HepG2 (cell line): ENCODE results near the gene BCAS3. TPM values are rescaled to one million over a fixed set of nuclear protein-coding genes. Genes with fewer than 3 reads are reported as not detected.

Experiments used
- ATAC-seq: fragments of 200-7000 bp; cut with Tn5 transposase; 3 replicates; pipeline ENCODE4 v1.9.1; 2020; ENCODE audit warnings: mild to moderate bottlenecking, moderate library complexity
- BruUV-seq: library from RNA; stranded (reverse); fragments of 400-500 nt; replicated peaks from 2 replicates; lab custom pipeline; 2021; lab: Mats Ljungman, UMichigan
- CTCF ChIA-PET: fragments of 300-600 bp; formaldehyde crosslinking; extraction: SDS; loops from one replicate; lab custom pipeline; 2021; ENCODE audit warnings: low total read pairs, inconsistent platforms, low intra/inter-chr PET ratio; lab: Yijun Ruan, JAX
- POLR2A ChIA-PET: fragments of 350-600 bp; sonication (Branson Sonifier 250); formaldehyde crosslinking; loops from one replicate; lab custom pipeline; 2020; ENCODE audit warnings: antibody characterized with exemption, inconsistent platforms; lab: Yijun Ruan, JAX
- DNase-seq: peaks from one replicate; pipeline ENCODE4 v3.0.0-alpha.2; 2015; ENCODE audit warnings: low spot score
- FAIRE-seq: peaks from 3 replicates; lab custom pipeline; 2011; peaks lifted over from hg19 to GRCh38; lab: Jason Lieb, UNC
- H2AFZ ChIP-seq: one replicate; pipeline ENCODE4 v1.6.1; 2011; ENCODE audit warnings: low read length, inconsistent platforms
- H3K27ac ChIP-seq: fragments of 300-600 bp; 3 replicates; pipeline ENCODE4 v1.8.0; 2011; ENCODE audit warnings: mixed run types, mild to moderate bottlenecking, mixed read lengths, low read length, inconsistent platforms; ENCODE audit not compliant: insufficient read depth; ENCODE audit errors: extremely low read length
- H3K27me3 ChIP-seq, 2 experiments: fragments of 200-600 bp in 1 of 2; 2 replicates in 1 of 2; 3 replicates in 1 of 2; pipeline versions ENCODE4 v1.6.0 to v1.8.0; 2011; ENCODE audit warnings: low read length in 2 of 2, mild to moderate bottlenecking in 2 of 2, moderate library complexity in 2 of 2, inconsistent platforms in 1 of 2; ENCODE audit not compliant: insufficient read depth in 2 of 2, control insufficient read depth in 1 of 2
- H3K36me3 ChIP-seq, 2 experiments: fragments of 200-600 bp in 1 of 2; replicated peaks in 1 of 2; 2 replicates in 1 of 2; 3 replicates in 1 of 2; pipeline versions ENCODE4 v1.5.1 to v1.8.0; 2011; ENCODE audit warnings: low read length in 2 of 2, inconsistent platforms in 1 of 2; ENCODE audit not compliant: insufficient read depth in 2 of 2, control insufficient read depth in 1 of 2
- H3K4me1 ChIP-seq: 2 replicates; pipeline ENCODE4 v1.5.1; 2012; ENCODE audit warnings: low read length, inconsistent platforms; ENCODE audit not compliant: insufficient read depth
- H3K4me2 ChIP-seq: 2 replicates; pipeline ENCODE4 v1.6.0; 2011; ENCODE audit warnings: low read depth, low read length, inconsistent platforms
- H3K4me3 ChIP-seq, 3 experiments: fragments of 200-600 bp in 1 of 3; sonication (generic), shearing (Covaris generic) in 1 of 3; replicated peaks in 1 of 3; 2 replicates each; pipeline ENCODE4 v1.5.1; 2011 to 2016; ENCODE audit warnings: low read length in 3 of 3, inconsistent platforms in 2 of 3, low read depth in 2 of 3, mild to moderate bottlenecking in 2 of 3, control low read depth in 1 of 3, mixed read lengths in 1 of 3; ENCODE audit not compliant: insufficient read depth in 1 of 3
- H3K79me2 ChIP-seq: one replicate; pipeline ENCODE4 v1.6.1; 2011; ENCODE audit warnings: low read length, inconsistent platforms; ENCODE audit not compliant: insufficient read depth
- H3K9ac ChIP-seq: 2 replicates; pipeline ENCODE4 v1.6.0; 2011; ENCODE audit warnings: mild to moderate bottlenecking, low read depth, low read length, inconsistent platforms; ENCODE audit not compliant: insufficient read depth
- H3K9me3 ChIP-seq: 2 replicates; pipeline ENCODE4 v1.5.1; 2012; ENCODE audit warnings: mild to moderate bottlenecking, low read length
- H4K20me1 ChIP-seq: 2 replicates; pipeline ENCODE4 v1.6.0; 2011; ENCODE audit warnings: inconsistent platforms, mild to moderate bottlenecking, low read length, moderate library complexity; ENCODE audit not compliant: insufficient read depth
- EHMT2 ChIP-seq: fragments of 200-600 bp; sonication (generic); IDR thresholded peaks from 2 replicates; pipeline ENCODE4 v1.7.0; 2017; ENCODE audit warnings: antibody characterized with exemption, low read depth, low read length, borderline replicate concordance
- IRF1 ChIP-seq: sonication (generic); formaldehyde crosslinking; IDR thresholded peaks from 2 replicates; pipeline ENCODE4 v1.4.0; 2020; ENCODE audit warnings: low read depth, mild to moderate bottlenecking, missing genetic modification reagents
- LCORL ChIP-seq, 2 experiments: fragments of 450-650 bp in 1 of 2; sonication (generic) in 1 of 2; formaldehyde crosslinking in 1 of 2; IDR thresholded peaks; 2 replicates each; pipeline versions ENCODE4 v1.5.0 to v1.6.1; 2017 to 2020; ENCODE audit warnings: antibody characterized with exemption in 1 of 2, missing genetic modification reagents in 1 of 2
- RORA ChIP-seq: sonication (generic); formaldehyde crosslinking; IDR thresholded peaks from 2 replicates; pipeline ENCODE4 v1.5.0; 2020; ENCODE audit warnings: mild to moderate bottlenecking, missing genetic modification reagents, moderate library complexity
- ZNF430 ChIP-seq: sonication (generic); formaldehyde crosslinking; IDR thresholded peaks from 2 replicates; pipeline ENCODE4 v1.9.0; 2021; ENCODE audit warnings: mild to moderate bottlenecking, missing genetic modification reagents
- ZNF7 ChIP-seq: IDR thresholded peaks from 2 replicates; pipeline ENCODE4 v1.6.1; 2016; ENCODE audit warnings: missing biosample characterization, missing genetic modification reagents
- WGBS: methylation state at CpG from one replicate; pipeline ENCODE4 v1.1.6; 2017; ENCODE audit warnings: low lambda C conversion rate; 5-methylcytosine and 5-hydroxymethylcytosine counted together
- in situ Hi-C: cut with HindIII; loops from 2 replicates; pipeline ENCODE4 v1.10.0; 2017; ENCODE audit warnings: low pct_unique_long_range_greater_than_20kb; ENCODE audit not compliant: extremely low pct_ligation_motif_present
- intact Hi-C: fragments of 100-400 bp; cut with micrococcal nuclease; formaldehyde crosslinking; loops from one replicate; pipeline ENCODE4 v1.10.0; 2022; ENCODE audit not compliant: unreplicated experiment
- polyA plus RNA-seq, 8 experiments: library from polyadenylated mRNA; depleted of rRNA in 3 of 8; stranded (reverse) in 7 of 8; unstranded in 1 of 8; fragments of >200 nt; fragmentation: Illumina TruSeq in 4 of 8; extraction: Trizol in 4 of 8; gene quantifications; 2 replicates each; pipeline versions ENCODE4 v1.2.1 to v1.2.3, GENCODE V29; 2011 to 2016; ENCODE audit warnings: low read depth in 4 of 8, missing spikeins in 1 of 8, mixed read lengths in 1 of 8; ENCODE audit not compliant: insufficient read depth in 1 of 8
- total RNA-seq, 5 experiments: library from RNA; depleted of rRNA; stranded (reverse); fragments of >200 nt; fragmentation: Illumina TruSeq; extraction: Trizol; gene quantifications; 2 replicates each; pipeline ENCODE4 v1.2.3, GENCODE V29; 2016; ENCODE audit warnings: low read depth in 1 of 5
- TF ChIP-seq, protein P1 (sequence below): sonication (generic); formaldehyde crosslinking; IDR thresholded peaks from 2 replicates; pipeline ENCODE4 v1.4.0; 2020; ENCODE audit warnings: missing genetic modification reagents, mild to moderate bottlenecking, borderline replicate concordance
- TF ChIP-seq, protein P2 (sequence below): sonication (generic); formaldehyde crosslinking; IDR thresholded peaks from 2 replicates; pipeline ENCODE4 v1.8.0; 2022; ENCODE audit warnings: missing genetic modification reagents, mild to moderate bottlenecking, moderate library complexity, borderline replicate concordance
- TF ChIP-seq, protein P3 (sequence below): sonication (generic); formaldehyde crosslinking; IDR thresholded peaks from 2 replicates; pipeline ENCODE4 v1.5.1; 2020; ENCODE audit warnings: missing genetic modification reagents, mild to moderate bottlenecking, borderline replicate concordance

The BCAS3 gene
- total and polyA plus RNA-seq, 2 of the 13 experiments (the other 11 are each of a cell fraction or from before 2014, with no cell fraction given) = 10.7 to 11.2 TPM

- TF ChIP-seq RORA (CRISPR knock-in tag) = no peak
Observed at GRCh38 chr17:61230972-61231820, 553.5 kb downstream of the BCAS3 start (continued).

- Histone ChIP-seq H3K9me3 (no peaks in the 10 kb centered on the region), H3K9ac (no peak overlapping the region), H3K27me3 (no peaks in the 10 kb centered on the region), H3K4me3 (no peak overlapping the region), H3K4me1 (peaks cover 24% of the 10 kb centered on the region), H3K36me3 (no peaks in the 10 kb centered on the region), H3K4me2 (no peak overlapping the region), H3K79me2 (no peaks in the 10 kb centered on the region), H2AFZ (no peak overlapping the region), H4K20me1 (no peaks in the 10 kb centered on the region), H3K27ac (no peak overlapping the region)
- CTCF ChIA-PET = no interaction called here
- ATAC-seq (no peak), DNase-seq (no peak), FAIRE-seq (no peak)
- WGBS = 90% methylated on average over 3 of the region's 3 CpGs
- intact Hi-C loops (no loop called here), in situ Hi-C loops (no loop called here)
- POLR2A ChIA-PET = no interaction called here
- TF ChIP-seq LCORL (IDR thresholded peaks at IDR 0.05) (no peak), LCORL (CRISPR knock-in tag; IDR thresholded peaks at IDR 0.05) (no peak), ZNF430 (CRISPR knock-in tag) (no peak), IRF1 (CRISPR knock-in tag) (no peak), EHMT2 (no peak), ZNF7 (peak; percentile 40; the same call in 1 of the 2 replicates)
- TF ChIP-seq, protein P1, sequence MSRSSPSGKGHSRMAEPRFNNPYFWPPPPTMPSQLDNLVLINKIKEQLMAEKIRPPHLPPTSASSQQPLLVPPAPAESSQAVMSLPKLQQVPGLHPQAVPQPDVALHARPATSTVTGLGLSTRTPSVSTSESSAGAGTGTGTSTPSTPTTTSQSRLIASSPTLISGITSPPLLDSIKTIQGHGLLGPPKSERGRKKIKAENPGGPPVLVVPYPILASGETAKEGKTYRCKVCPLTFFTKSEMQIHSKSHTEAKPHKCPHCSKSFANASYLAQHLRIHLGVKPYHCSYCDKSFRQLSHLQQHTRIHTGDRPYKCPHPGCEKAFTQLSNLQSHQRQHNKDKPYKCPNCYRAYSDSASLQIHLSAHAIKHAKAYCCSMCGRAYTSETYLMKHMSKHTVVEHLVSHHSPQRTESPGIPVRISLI (CRISPR knock-in tag) = no peak
- TF ChIP-seq, protein P2, sequence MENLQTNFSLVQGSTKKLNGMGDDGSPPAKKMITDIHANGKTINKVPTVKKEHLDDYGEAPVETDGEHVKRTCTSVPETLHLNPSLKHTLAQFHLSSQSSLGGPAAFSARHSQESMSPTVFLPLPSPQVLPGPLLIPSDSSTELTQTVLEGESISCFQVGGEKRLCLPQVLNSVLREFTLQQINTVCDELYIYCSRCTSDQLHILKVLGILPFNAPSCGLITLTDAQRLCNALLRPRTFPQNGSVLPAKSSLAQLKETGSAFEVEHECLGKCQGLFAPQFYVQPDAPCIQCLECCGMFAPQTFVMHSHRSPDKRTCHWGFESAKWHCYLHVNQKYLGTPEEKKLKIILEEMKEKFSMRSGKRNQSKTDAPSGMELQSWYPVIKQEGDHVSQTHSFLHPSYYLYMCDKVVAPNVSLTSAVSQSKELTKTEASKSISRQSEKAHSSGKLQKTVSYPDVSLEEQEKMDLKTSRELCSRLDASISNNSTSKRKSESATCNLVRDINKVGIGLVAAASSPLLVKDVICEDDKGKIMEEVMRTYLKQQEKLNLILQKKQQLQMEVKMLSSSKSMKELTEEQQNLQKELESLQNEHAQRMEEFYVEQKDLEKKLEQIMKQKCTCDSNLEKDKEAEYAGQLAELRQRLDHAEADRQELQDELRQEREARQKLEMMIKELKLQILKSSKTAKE (CRISPR knock-in tag) = no peak
- TF ChIP-seq, protein P3, sequence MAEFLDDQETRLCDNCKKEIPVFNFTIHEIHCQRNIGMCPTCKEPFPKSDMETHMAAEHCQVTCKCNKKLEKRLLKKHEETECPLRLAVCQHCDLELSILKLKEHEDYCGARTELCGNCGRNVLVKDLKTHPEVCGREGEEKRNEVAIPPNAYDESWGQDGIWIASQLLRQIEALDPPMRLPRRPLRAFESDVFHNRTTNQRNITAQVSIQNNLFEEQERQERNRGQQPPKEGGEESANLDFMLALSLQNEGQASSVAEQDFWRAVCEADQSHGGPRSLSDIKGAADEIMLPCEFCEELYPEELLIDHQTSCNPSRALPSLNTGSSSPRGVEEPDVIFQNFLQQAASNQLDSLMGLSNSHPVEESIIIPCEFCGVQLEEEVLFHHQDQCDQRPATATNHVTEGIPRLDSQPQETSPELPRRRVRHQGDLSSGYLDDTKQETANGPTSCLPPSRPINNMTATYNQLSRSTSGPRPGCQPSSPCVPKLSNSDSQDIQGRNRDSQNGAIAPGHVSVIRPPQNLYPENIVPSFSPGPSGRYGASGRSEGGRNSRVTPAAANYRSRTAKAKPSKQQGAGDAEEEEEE (CRISPR knock-in tag) = no peak
- no TSS peak for BruUV-seq
Observed at GRCh38 chr17:61232871-61233270, 555.2 kb downstream of the BCAS3 start.
